NCI-H446 treated with DMSO at 0.1 percent for 48 hours (cell line): ENCODE results near the gene SDHAF2.
A peak's percentile ranks its signal among the peaks of the same experiment; 100 is the strongest.
"Not testable (repeated sequence)": the region's sequence is repeated elsewhere in the genome, so short reads cannot be mapped to it uniquely, and the experiment has no call there.

Experiments used
- DNase-seq: peaks from one replicate; lab custom pipeline; 2025; lab: John Stamatoyannopoulos, UW

The SDHAF2 gene

GRCh38 chr11:61429691-61430582 lies at the start of gene SDHAF2, which contains the start of gene CPSF7:
SDHAF2 (plus strand) TSS chr11:61430124; CDS start chr11:61430147, 23 bp downstream.
CPSF7 (minus strand) TSS chr11:61429975; CDS start chr11:61429235, 740 bp downstream.
- peak; percentile 87 for DNase-seq

- no peak for DNase-seq
Measured at GRCh38 chr11:61380884-61381283, 49.0 kb upstream of the SDHAF2 start.

- DNase-seq, result not testable (repeated sequence)
Measured at GRCh38 chr11:61383859-61384258, 46.1 kb upstream of the SDHAF2 start.

GRCh38 chr11:61384271-61385242 lies 45.4 kb upstream of the SDHAF2 start:
- no peak for DNase-seq

GRCh38 chr11:61390161-61390560 lies 39.8 kb upstream of the SDHAF2 start:
- no peak for DNase-seq

GRCh38 chr11:61392981-61393595 lies 36.8 kb upstream of the SDHAF2 start:
- no peak for DNase-seq

GRCh38 chr11:61401173-61401572 lies 28.8 kb upstream of the SDHAF2 start:
- DNase-seq, result no peak

- DNase-seq, result no peak
Measured at GRCh38 chr11:61401573-61401972, 28.4 kb upstream of the SDHAF2 start.

- DNase-seq, result no peak
Measured at GRCh38 chr11:61403658-61404057, 26.3 kb upstream of the SDHAF2 start.

- no peak for DNase-seq
Measured at GRCh38 chr11:61404103-61404502, 25.8 kb upstream of the SDHAF2 start.

- DNase-seq, result no peak
Measured at GRCh38 chr11:61404641-61405040, 25.3 kb upstream of the SDHAF2 start.

GRCh38 chr11:61406067-61406466 lies 23.9 kb upstream of the SDHAF2 start:
- DNase-seq, result no peak

GRCh38 chr11:61406991-61407728 lies 22.8 kb upstream of the SDHAF2 start:
- no peak for DNase-seq

GRCh38 chr11:61411589-61411988 lies 18.3 kb upstream of the SDHAF2 start:
- DNase-seq, result no peak

GRCh38 chr11:61413496-61413895 lies 16.4 kb upstream of the SDHAF2 start:
- no peak for DNase-seq

GRCh38 chr11:61414547-61414946 lies 15.4 kb upstream of the SDHAF2 start:
- no peak for DNase-seq

- DNase-seq, result no peak
Measured at GRCh38 chr11:61415381-61415780, 14.5 kb upstream of the SDHAF2 start.

GRCh38 chr11:61416941-61417340 lies 13.0 kb upstream of the SDHAF2 start:
- DNase-seq, result no peak

GRCh38 chr11:61417670-61418069 lies 12.3 kb upstream of the SDHAF2 start:
- DNase-seq, result no peak

GRCh38 chr11:61418136-61418535 lies 11.8 kb upstream of the SDHAF2 start:
- DNase-seq, result no peak

GRCh38 chr11:61422226-61422625 lies 7.7 kb upstream of the SDHAF2 start:
- DNase-seq, result no peak
